PC-3 (cell line): ENCODE measurements around the gene TRABD2A.

Experiments used
- CTCF ChIP-seq: fragments of 300-600 bp; sonication (generic); conservative IDR thresholded peaks from 2 replicates; pipeline ENCODE4 v1.5.1; 2017; ENCODE audit warnings: antibody characterized with exemption, low read depth, mild to moderate bottlenecking, low read length
- EZH2 ChIP-seq: fragments of 300-600 bp; sonication (generic); IDR thresholded peaks from one replicate; pipeline ENCODE4 v1.6.1; 2017; ENCODE audit warnings: antibody characterized with exemption, mild to moderate bottlenecking, low read length; ENCODE audit not compliant: unreplicated experiment

DNA sequence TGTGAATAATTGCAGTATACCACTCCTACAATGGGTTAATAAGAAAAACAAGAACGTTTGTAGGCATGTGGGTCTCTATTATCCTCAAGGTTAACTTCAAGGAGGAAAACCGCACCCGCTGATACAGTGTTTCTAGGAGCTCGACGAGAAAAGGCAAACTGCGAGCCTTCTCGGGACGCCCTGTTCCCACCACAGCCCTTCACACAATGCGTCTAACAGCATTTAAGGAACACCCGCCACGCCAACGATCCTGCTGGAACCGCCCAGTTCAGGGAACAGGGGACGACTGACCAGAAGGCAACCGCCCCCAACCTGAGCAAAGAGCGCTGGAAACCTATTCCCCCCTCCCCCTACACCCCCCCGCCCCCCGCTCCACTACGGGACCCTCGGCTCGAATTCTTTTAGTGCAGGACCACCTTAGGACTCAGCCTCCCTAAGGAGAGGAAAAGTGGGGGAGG lies 23.9 kb upstream of the TRABD2A start:
- TF ChIP-seq EZH2 (no peak), CTCF (no peak)
